ENCODE data around the gene ABCB4. TPM values are rescaled to one million over a fixed set of nuclear protein-coding genes. Genes with fewer than 3 reads are reported as not detected.
"Not testable (repeated sequence)": the region's sequence is repeated elsewhere in the genome, so short reads cannot be mapped to it uniquely, and the experiment has no call there.

Gene ABCB4
- total and polyA plus RNA-seq, 3 donors from 2014 or later: 1.7 to 2.6 (median 2.0) TPM

DNA sequence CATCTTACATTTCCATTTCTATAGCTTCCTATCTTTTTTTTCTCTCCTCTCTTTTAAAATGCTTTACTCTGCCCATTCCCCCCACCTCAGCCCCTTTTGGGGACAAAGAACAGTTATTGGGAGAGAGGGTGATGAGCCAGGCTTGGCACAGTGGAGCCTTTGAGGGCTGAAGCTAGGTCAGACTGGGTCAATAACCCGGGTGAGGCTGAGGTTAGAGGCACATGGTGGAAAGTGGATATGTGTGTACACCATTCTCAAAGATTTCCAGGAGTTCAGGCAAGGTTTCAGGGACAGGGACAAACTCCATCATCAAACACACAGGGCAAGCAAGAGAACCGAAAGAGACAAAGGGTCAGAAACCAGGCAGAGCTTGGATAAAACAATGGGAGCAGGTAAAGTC is 11.5 kb downstream of the ABCB4 start:
- Histone ChIP-seq H3K4me1 (no peaks in the 10 kb centered on the region), H3K36me3 (ENCODE audit: low read depth, missing control alignments) (no peaks in the 10 kb centered on the region), H3K9me3 (no peaks in the 10 kb centered on the region), H3K4me3 (no peak overlapping the region), H3K27me3 (no peaks in the 10 kb centered on the region), H3K27ac (no peak overlapping the region)
- DNase-seq: no peak
- 90 to 93% methylated on average over 2 of the region's 2 CpGs for WGBS, 2 donors
- intact Hi-C loops (cut with DNase I; ENCODE audit: low total_unique reads): no loop called here
- no peak for TF ChIP-seq POLR2A (IDR thresholded peaks at IDR 0.05)
- TF ChIP-seq, protein P1, sequence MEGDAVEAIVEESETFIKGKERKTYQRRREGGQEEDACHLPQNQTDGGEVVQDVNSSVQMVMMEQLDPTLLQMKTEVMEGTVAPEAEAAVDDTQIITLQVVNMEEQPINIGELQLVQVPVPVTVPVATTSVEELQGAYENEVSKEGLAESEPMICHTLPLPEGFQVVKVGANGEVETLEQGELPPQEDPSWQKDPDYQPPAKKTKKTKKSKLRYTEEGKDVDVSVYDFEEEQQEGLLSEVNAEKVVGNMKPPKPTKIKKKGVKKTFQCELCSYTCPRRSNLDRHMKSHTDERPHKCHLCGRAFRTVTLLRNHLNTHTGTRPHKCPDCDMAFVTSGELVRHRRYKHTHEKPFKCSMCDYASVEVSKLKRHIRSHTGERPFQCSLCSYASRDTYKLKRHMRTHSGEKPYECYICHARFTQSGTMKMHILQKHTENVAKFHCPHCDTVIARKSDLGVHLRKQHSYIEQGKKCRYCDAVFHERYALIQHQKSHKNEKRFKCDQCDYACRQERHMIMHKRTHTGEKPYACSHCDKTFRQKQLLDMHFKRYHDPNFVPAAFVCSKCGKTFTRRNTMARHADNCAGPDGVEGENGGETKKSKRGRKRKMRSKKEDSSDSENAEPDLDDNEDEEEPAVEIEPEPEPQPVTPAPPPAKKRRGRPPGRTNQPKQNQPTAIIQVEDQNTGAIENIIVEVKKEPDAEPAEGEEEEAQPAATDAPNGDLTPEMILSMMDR (IDR thresholded peaks at IDR 0.05): no peak

DNA sequence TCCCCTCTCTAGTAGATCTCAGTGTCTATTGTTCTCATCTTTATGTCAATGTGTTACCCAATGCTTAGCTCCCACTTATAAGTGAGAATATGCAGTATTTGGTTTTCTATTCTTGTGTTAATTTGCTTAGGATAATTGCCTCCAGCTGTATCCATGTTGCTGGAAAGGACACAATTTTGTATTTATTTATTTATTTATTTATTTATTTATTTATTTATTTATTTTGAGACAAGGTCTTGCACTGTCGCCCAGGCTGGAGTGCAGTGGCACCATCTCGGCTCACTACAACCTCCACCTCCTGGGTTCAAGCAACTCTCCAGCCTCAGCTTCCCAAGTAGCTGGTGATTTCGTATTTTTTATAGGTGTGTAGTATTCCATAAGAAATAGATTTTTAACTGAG is 15.0 kb downstream of the ABCB4 start:
- H3K4me1 ChIP-seq; H3K9me3 ChIP-seq; intact Hi-C loops (cut with DNase I; ENCODE audit: low total_unique reads); DNase-seq; H3K36me3 ChIP-seq (ENCODE audit: low read depth, missing control alignments); H3K27ac ChIP-seq; H3K4me3 ChIP-seq; H3K27me3 ChIP-seq: not testable (repeated sequence)
- WGBS, 2 donors: 86 to 91% methylated on average over 3 of the region's 3 CpGs

DNA sequence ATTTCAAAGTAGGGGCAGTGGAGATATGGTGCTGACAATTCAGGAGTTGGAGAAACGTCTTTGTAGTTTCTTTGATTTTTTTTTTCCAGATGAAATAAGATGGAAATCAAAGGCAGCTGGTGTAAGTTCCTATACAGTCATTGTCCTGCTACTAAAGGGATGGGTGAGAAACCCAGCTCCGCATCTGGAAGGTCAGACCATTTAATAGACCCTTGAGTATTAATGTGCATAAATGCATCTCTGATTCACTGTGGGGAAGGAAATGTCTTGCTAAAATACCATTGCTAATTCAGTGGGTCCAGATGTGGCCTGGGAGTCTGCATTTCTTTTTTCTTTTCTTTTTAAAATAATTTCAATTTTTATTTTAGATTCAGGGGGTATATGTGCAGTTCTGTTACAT is 15.5 kb downstream of the ABCB4 start:
- Histone ChIP-seq H3K4me1 (no peaks in the 10 kb centered on the region), H3K4me3 (no peak overlapping the region), H3K27ac (no peak overlapping the region), H3K36me3 (ENCODE audit: low read depth, missing control alignments) (no peaks in the 10 kb centered on the region), H3K9me3 (no peaks in the 10 kb centered on the region), H3K27me3 (no peaks in the 10 kb centered on the region)
- no peak for DNase-seq
- WGBS, 2 donors: 82 to 86% methylated on average over 2 of the region's 2 CpGs
- TF ChIP-seq, protein P1 (IDR thresholded peaks at IDR 0.05): no peak
- intact Hi-C loops (cut with DNase I; ENCODE audit: low total_unique reads): no loop called here

DNA sequence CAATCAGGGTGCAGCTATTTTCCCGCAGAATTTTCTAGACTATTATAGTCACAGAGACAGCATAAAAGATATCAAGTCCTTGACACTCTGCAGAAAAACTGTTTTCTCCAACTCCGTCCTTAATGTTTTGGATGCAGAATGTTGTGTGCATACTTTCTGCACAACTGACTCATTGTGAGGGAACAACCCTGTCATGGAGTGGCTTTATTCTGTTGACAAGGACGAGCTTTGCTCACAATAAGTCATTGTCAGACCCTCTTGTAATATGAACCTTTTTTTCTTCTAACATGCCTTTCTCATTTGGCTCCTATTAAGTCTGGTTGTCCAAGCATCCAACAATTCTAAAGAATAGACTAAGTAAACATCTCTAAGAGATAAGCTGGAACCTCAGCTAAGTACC is 17.3 kb downstream of the ABCB4 start:
- no peak overlapping the region for H3K4me3 ChIP-seq
- WGBS, 2 donors: 70 to 76% methylated on average over 3 of the region's 3 CpGs
- TF ChIP-seq POLR2A (IDR thresholded peaks at IDR 0.05): no peak
- TF ChIP-seq, protein P1 (IDR thresholded peaks at IDR 0.05): no peak
- intact Hi-C loops (cut with DNase I; ENCODE audit: low total_unique reads): no loop called here
- no peaks in the 10 kb centered on the region for H3K4me1 ChIP-seq
- DNase-seq: no peak
- no peaks in the 10 kb centered on the region for H3K36me3 ChIP-seq (ENCODE audit: low read depth, missing control alignments)
- H3K27me3 ChIP-seq: no peaks in the 10 kb centered on the region
- no peaks in the 10 kb centered on the region for H3K9me3 ChIP-seq
- no peak overlapping the region for H3K27ac ChIP-seq

DNA sequence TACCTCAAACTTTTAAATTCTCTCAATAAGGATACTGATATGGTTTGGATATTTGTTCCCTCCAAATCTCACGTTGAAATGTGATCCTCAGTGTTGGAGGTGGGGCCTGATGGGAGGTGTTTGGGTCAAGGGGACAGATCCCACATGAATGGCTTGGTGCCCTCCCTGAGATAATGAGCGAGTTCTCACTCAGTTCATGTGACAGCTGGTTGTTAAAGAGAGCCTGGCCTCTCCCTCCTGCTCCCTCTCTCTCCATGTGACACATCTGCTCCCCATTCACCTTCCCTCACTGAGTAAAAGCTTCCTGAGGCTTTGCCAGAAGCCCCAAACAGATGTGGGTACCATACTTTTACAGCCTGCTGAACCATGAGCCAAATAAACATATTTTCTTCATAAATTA is 19.2 kb downstream of the ABCB4 start:
- no peak for DNase-seq
- H3K27ac ChIP-seq: no peak overlapping the region
- no peaks in the 10 kb centered on the region for H3K9me3 ChIP-seq
- no peak overlapping the region for H3K4me3 ChIP-seq
- H3K4me1 ChIP-seq: no peaks in the 10 kb centered on the region
- TF ChIP-seq, protein P1 (IDR thresholded peaks at IDR 0.05): no peak
- no peak for TF ChIP-seq POLR2A (IDR thresholded peaks at IDR 0.05)
- 42 to 46% methylated on average over 2 of the region's 2 CpGs for WGBS, 2 donors
- no peaks in the 10 kb centered on the region for H3K27me3 ChIP-seq
- H3K36me3 ChIP-seq (ENCODE audit: low read depth, missing control alignments): no peaks in the 10 kb centered on the region
- intact Hi-C loops (cut with DNase I; ENCODE audit: low total_unique reads): no loop called here

All from testis (tissue), 3 donors.